ENCODE results near the gene RRP9. TPM values are rescaled to one million over a fixed set of nuclear protein-coding genes. Genes with fewer than 3 reads are reported as not detected.

Gene RRP9
- total RNA-seq, 1 donor from 2014 or later = 8.2 TPM

DNA sequence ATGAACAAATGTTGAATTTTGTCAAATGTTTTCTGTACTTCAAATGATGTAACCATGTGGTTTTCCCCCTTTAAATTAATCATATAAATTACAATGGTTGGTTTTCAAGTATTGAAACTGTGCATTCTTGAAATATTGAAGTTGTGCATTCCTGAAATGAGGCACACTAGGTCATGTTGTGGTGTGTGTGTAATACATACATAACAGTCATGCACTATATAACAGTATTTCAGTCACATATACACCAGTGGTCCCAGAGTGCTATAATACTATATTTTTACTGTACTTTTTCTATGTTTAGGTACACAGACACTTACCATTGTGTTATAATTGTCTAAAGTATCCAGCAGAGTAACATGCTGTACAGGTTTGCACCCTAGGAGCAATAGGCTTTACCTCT lies 55.3 kb downstream of the RRP9 start:
- ATAC-seq (no peak), DNase-seq (no peak)
- intact Hi-C loops (cut with micrococcal nuclease) = no loop called here

Other genes starting within 250 kb of the RRP9 start
- 0.07 TPM for gene GRM2, start 234.8 kb downstream of the RRP9 start, total RNA-seq
- gene IQCF6, start 162.7 kb downstream of the RRP9 start, total RNA-seq = not detected
- not detected for gene IQCF2, start 80.3 kb downstream of the RRP9 start, total RNA-seq
- gene IQCF5, start 66.3 kb downstream of the RRP9 start, total RNA-seq = not detected
- gene IQCF1, start 38.6 kb downstream of the RRP9 start, total RNA-seq = not detected
- 14.7 TPM for gene PARP3, start 459 bp upstream of the RRP9 start, total RNA-seq
- 0.15 TPM for gene GPR62, start 13.5 kb upstream of the RRP9 start, total RNA-seq
- 71.6 TPM for gene PCBP4, start 25.6 kb upstream of the RRP9 start, total RNA-seq
- 13.1 TPM for gene ABHD14B, start 32.1 kb upstream of the RRP9 start, total RNA-seq
- gene ABHD14A, start 33.2 kb upstream of the RRP9 start, total RNA-seq = 27.0 TPM
- 18.5 TPM for gene ACY1, start 41.6 kb upstream of the RRP9 start, total RNA-seq
- gene RPL29, start 54.0 kb upstream of the RRP9 start, total RNA-seq = 663 TPM
- gene DUSP7, start 114.7 kb upstream of the RRP9 start, total RNA-seq = 25.2 TPM
- 1.5 TPM for gene POC1A, start 212.5 kb upstream of the RRP9 start, total RNA-seq

Measured in left ventricle myocardium superior (tissue), 1 donor.